Inferior parietal cortex (tissue), 1 donor: ENCODE results near the gene PRLR.

Experiments used
- DNase-seq: peaks from one replicate; pipeline ENCODE4 v3.0.0-alpha.2; 2016; ENCODE audit errors: extremely low spot score

The PRLR gene

GRCh38 chr5:35082530-35082929 is 147.8 kb downstream of the PRLR start:
- no peak for DNase-seq

- no peak for DNase-seq
These were observed 149.2 kb downstream of the PRLR start for GRCh38 chr5:35081134-35081533.

GRCh38 chr5:35073160-35073559 is 157.1 kb downstream of the PRLR start:
- no peak for DNase-seq

- DNase-seq: no peak
These were observed 161.1 kb downstream of the PRLR start for GRCh38 chr5:35069188-35069587.

- no peak for DNase-seq
These were observed 162.3 kb downstream of the PRLR start for GRCh38 chr5:35067985-35068384.

GRCh38 chr5:35066260-35066795 is 164.0 kb downstream of the PRLR start:
- DNase-seq: no peak

- DNase-seq: no peak
These were observed 166.9 kb downstream of the PRLR start for GRCh38 chr5:35063414-35063813.

- DNase-seq: no peak
These were observed 169.0 kb downstream of the PRLR start for GRCh38 chr5:35061211-35061770.

- no peak for DNase-seq
These were observed 170.1 kb downstream of the PRLR start for GRCh38 chr5:35060236-35060635.

GRCh38 chr5:35059251-35059650 is 171.0 kb downstream of the PRLR start:
- DNase-seq: no peak

- no peak for DNase-seq
These were observed 171.9 kb downstream of the PRLR start for GRCh38 chr5:35058374-35058788.

- no peak for DNase-seq
These were observed 173.6 kb downstream of the PRLR start for GRCh38 chr5:35056686-35057085.

GRCh38 chr5:35052838-35053237 is 177.4 kb downstream of the PRLR start:
- DNase-seq: no peak

- no peak for DNase-seq
These were observed 179.7 kb downstream of the PRLR start for GRCh38 chr5:35050541-35051126.

- no peak for DNase-seq
These were observed 181.4 kb downstream of the PRLR start for GRCh38 chr5:35048910-35049309.

- no peak for DNase-seq
These were observed 182.4 kb downstream of the PRLR start, which contains the start of gene AGXT2 for GRCh38 chr5:35047785-35048404. Gene AGXT2, minus strand, starts transcription at chr5:35047949. Its CDS starts 57 bp downstream, at chr5:35047892.

GRCh38 chr5:35046774-35047173 is 183.5 kb downstream of the PRLR start:
- no peak for DNase-seq

GRCh38 chr5:35045280-35045679 is 185.0 kb downstream of the PRLR start:
- DNase-seq: no peak

- no peak for DNase-seq
These were observed 185.6 kb downstream of the PRLR start for GRCh38 chr5:35044649-35045048.

GRCh38 chr5:35042781-35043180 is 187.5 kb downstream of the PRLR start:
- DNase-seq: no peak

GRCh38 chr5:35041261-35041660 is 189.0 kb downstream of the PRLR start:
- DNase-seq: no peak

- DNase-seq: no peak
These were observed 191.4 kb downstream of the PRLR start for GRCh38 chr5:35038891-35039290.

- no peak for DNase-seq
These were observed 193.8 kb downstream of the PRLR start for GRCh38 chr5:35036536-35036935.
